WERI-Rb-1 (cell line): ENCODE measurements around the gene TSC2.

Experiments
- DNase-seq: peaks from one replicate; pipeline ENCODE4 v3.0.0-alpha.2; 2020
- H3K27ac ChIP-seq: fragments of 250-450 bp; sonication (Bioruptor Pico); 2 replicates; pipeline ENCODE4 v1.5.1; 2020; ENCODE audit warnings: mild to moderate bottlenecking, moderate library complexity
- H3K27me3 ChIP-seq: fragments of 250-450 bp; sonication (Bioruptor Pico); 2 replicates; pipeline ENCODE4 v1.5.1; 2021; ENCODE audit warnings: mild to moderate bottlenecking, low read depth, moderate library complexity; ENCODE audit not compliant: insufficient read depth, severe bottlenecking
- H3K36me3 ChIP-seq: fragments of 250-450 bp; sonication (Bioruptor Pico); 2 replicates; pipeline ENCODE4 v1.5.1; 2020; ENCODE audit warnings: mild to moderate bottlenecking, moderate library complexity
- H3K4me3 ChIP-seq: 2 replicates; pipeline ENCODE4 v1.5.1; 2011; ENCODE audit warnings: low read depth, mild to moderate bottlenecking, control low read depth, low read length
- H3K9me3 ChIP-seq: fragments of 250-450 bp; sonication (Bioruptor Pico); 2 replicates; pipeline ENCODE4 v1.5.1; 2021; ENCODE audit warnings: mild to moderate bottlenecking, moderate library complexity; ENCODE audit not compliant: severe bottlenecking
- TF ChIP-seq, protein P1 (sequence below): IDR thresholded peaks from 2 replicates; pipeline ENCODE4 v1.5.1; 2011; ENCODE audit warnings: low read depth, mild to moderate bottlenecking, control low read depth, inconsistent platforms, low read length

Gene TSC2

DNA sequence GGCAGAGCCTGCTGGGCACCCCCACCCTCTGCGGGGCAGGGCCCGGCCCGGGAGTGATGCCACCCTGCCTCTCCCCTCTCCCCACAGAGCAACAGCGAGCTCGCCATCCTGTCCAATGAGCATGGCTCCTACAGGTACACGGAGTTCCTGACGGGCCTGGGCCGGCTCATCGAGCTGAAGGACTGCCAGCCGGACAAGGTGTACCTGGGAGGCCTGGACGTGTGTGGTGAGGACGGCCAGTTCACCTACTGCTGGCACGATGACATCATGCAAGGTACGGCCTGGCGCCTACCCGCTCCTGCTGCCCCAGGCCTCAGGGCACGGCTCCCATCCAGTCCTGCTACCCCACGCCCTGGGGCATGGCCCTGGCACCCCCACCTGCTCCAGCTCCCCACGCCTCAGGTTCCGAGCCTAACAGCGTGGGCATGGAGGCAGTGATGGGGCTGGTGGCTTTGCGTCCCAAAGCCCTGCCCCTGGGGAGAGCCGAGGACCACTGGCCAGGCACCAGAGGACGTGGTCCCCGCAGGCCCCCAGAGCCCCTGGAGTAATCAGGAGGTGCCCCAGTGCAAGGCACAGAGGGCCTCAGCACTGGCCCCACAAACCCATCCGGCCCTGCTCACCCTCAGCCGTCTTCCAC lies 38.4 kb downstream of the TSC2 start:
- H3K4me3 ChIP-seq: no peak overlapping the region
- H3K36me3 ChIP-seq: peaks cover 84% of the 10 kb centered on the region
- no peak overlapping the region for H3K27ac ChIP-seq
- TF ChIP-seq, protein P1, sequence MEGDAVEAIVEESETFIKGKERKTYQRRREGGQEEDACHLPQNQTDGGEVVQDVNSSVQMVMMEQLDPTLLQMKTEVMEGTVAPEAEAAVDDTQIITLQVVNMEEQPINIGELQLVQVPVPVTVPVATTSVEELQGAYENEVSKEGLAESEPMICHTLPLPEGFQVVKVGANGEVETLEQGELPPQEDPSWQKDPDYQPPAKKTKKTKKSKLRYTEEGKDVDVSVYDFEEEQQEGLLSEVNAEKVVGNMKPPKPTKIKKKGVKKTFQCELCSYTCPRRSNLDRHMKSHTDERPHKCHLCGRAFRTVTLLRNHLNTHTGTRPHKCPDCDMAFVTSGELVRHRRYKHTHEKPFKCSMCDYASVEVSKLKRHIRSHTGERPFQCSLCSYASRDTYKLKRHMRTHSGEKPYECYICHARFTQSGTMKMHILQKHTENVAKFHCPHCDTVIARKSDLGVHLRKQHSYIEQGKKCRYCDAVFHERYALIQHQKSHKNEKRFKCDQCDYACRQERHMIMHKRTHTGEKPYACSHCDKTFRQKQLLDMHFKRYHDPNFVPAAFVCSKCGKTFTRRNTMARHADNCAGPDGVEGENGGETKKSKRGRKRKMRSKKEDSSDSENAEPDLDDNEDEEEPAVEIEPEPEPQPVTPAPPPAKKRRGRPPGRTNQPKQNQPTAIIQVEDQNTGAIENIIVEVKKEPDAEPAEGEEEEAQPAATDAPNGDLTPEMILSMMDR: no peak
- no peak for DNase-seq
- no peaks in the 10 kb centered on the region for H3K27me3 ChIP-seq
- no peaks in the 10 kb centered on the region for H3K9me3 ChIP-seq

DNA sequence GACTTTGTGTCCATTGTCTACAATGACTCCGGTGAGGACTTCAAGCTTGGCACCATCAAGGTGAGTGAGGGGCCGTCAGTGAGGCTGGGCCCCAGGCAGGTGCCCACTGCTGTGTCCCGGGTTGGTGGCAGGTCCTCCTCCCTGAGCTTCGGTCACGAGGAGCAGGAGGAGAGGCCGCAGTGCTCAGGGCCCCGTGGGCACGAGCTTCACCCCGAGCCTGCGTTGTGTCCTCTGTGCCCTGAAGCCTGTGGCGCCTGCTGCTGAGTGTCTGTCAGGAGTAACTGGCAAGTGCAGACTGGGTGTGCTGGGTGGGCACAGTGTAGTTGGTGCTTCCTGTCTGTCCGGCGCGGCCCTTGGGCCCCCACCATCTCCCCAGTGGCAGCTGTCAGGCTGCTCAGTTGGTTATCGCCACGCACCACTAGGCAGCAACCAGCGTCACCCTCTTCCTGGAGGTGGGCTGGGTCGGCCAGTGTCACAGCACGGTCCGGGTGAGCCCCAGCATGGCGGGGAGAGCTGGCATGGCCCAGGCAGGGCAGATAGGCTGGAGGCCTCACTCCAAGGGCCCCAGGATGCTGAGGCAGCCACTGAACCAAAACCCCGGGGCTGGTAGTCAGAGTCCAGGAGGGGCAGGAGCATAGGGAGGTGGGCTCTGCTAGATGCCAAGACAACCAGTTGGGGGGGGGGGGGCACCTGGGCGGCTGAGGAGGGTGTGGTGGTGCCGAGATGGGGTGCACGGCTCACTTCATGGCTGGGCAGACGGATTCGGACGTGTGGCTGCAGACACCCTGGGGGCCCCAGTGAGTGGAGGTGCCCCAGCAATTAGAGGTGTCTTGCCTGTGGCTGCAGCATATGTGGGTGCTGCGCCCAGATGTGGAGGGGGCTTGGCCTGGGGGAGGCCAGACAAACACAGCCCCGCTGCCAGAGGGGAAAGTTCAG lies 39.3 kb downstream of the TSC2 start:
- Histone ChIP-seq H3K36me3 (peaks cover 86% of the 10 kb centered on the region), H3K4me3 (no peak overlapping the region), H3K9me3 (no peaks in the 10 kb centered on the region), H3K27ac (no peak overlapping the region), H3K27me3 (no peaks in the 10 kb centered on the region)
- TF ChIP-seq, protein P1: no peak
- no peak for DNase-seq

DNA sequence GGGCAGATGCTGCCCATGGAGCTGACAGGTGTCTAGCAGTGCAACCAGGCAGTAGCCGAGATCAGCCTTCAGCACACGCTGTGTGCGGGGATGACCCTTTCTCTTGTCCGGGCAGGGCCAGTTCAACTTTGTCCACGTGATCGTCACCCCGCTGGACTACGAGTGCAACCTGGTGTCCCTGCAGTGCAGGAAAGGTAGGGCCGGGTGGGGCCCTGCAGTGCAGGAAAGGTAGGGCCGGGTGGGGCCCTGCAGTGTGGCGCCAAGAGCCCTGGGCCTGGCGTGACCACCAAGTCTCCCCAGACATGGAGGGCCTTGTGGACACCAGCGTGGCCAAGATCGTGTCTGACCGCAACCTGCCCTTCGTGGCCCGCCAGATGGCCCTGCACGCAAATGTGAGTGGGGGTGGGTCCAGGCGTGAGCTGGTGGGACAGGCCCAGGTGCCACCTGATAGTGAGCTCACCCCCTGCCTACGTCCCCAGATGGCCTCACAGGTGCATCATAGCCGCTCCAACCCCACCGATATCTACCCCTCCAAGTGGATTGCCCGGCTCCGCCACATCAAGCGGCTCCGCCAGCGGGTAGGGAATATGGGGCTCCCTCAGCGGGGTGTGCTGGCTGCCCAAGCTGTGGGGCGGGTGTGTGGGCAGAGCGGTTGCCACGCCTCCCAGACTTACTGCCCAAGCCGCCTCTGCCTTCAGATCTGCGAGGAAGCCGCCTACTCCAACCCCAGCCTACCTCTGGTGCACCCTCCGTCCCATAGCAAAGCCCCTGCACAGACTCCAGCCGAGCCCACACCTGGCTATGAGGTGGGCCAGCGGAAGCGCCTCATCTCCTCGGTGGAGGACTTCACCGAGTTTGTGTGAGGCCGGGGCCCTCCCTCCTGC lies 40.2 kb downstream of the TSC2 start:
- TF ChIP-seq, protein P1: no peak
- no peaks in the 10 kb centered on the region for H3K9me3 ChIP-seq
- no peak overlapping the region for H3K27ac ChIP-seq
- peaks cover 86% of the 10 kb centered on the region for H3K36me3 ChIP-seq
- H3K27me3 ChIP-seq: no peaks in the 10 kb centered on the region
- DNase-seq: no peak
- H3K4me3 ChIP-seq: no peak overlapping the region

DNA sequence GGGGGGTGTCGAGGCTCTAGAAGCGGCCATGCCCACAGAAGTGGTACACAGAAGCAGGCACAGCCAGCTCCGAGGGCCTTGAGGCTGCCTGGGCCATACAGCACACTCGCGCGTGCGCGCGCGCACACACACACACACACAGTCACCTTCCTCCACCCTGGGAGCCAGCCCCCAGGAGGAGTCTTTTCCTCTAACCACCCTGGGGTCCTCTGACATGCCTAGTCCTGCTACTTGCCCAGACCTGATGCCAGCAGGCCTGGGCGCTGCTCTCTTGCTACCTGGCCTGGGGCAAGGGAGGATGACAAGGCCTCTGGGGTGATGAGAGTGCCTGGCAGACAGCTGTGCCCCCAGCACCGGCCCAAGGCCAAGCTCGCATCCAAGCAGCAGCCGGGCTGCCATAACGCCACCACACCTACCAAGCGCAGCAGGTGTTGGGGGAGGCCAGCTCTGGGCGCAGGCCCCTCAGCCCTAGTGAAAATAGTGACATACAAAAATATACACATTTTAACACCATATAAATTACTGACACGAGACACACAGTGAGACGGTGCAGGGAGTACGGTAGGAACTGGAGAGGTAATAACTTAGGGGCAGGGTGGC lies 41.1 kb downstream of the TSC2 start:
- no peak overlapping the region for H3K27ac ChIP-seq

More for the DNA sequence above, 41.1 kb downstream of the TSC2 start:
- Histone ChIP-seq H3K27me3 (no peaks in the 10 kb centered on the region), H3K36me3 (peaks cover 84% of the 10 kb centered on the region), H3K9me3 (no peaks in the 10 kb centered on the region), H3K4me3 (no peak overlapping the region)
- no peak for DNase-seq
- TF ChIP-seq, protein P1: no peak
